SK-N-SH treated with all-trans-retinoic acid at 6 μM for 48 hours (cell line): ENCODE data around the gene GKN1.

Experiments
- ATAC-seq: fragments of 200-7000 bp; cut with Tn5 transposase; 3 replicates; pipeline ENCODE4 v1.9.1; 2020; ENCODE audit warnings: mild to moderate bottlenecking, moderate library complexity
- BACH2 ChIP-seq: fragments of 250-450 bp; sonication (Bioruptor Pico); IDR thresholded peaks from 2 replicates; pipeline ENCODE4 v1.9.0; 2021; ENCODE audit warnings: mild to moderate bottlenecking, borderline replicate concordance
- ESRRG ChIP-seq: fragments of 250-450 bp; sonication (Bioruptor Pico); IDR thresholded peaks from 2 replicates; pipeline ENCODE4 v1.6.1; 2021; ENCODE audit warnings: mild to moderate bottlenecking
- ISL1 ChIP-seq: fragments of 250-450 bp; sonication (Bioruptor Pico); IDR thresholded peaks from 2 replicates; pipeline ENCODE4 v2.1.2; 2022; ENCODE audit warnings: mild to moderate bottlenecking, moderate library complexity
- OSR1 ChIP-seq: fragments of 250-450 bp; sonication (Bioruptor Pico); IDR thresholded peaks from 2 replicates; pipeline ENCODE4 v1.8.0; 2022; ENCODE audit warnings: moderate library complexity, mild to moderate bottlenecking, inconsistent platforms
- PPARA ChIP-seq: fragments of 250-450 bp; sonication (Bioruptor Pico); IDR thresholded peaks from 2 replicates; pipeline ENCODE4 v1.5.0; 2020; ENCODE audit warnings: mild to moderate bottlenecking, borderline replicate concordance
- RARB ChIP-seq: fragments of 250-450 bp; sonication (Bioruptor Pico); IDR thresholded peaks from 2 replicates; pipeline ENCODE4 v1.8.0; 2021; ENCODE audit warnings: mild to moderate bottlenecking, moderate library complexity
- SNAI2 ChIP-seq: fragments of 250-450 bp; sonication (Bioruptor Pico); IDR thresholded peaks from 2 replicates; pipeline ENCODE4 v1.5.0; 2020; ENCODE audit warnings: mild to moderate bottlenecking, moderate library complexity
- TCF4 ChIP-seq: fragments of 250-450 bp; sonication (Bioruptor Pico); IDR thresholded peaks from 2 replicates; pipeline ENCODE4 v1.8.0; 2021; ENCODE audit warnings: mild to moderate bottlenecking, moderate library complexity, borderline replicate concordance
- TOX ChIP-seq: fragments of 250-450 bp; sonication (Bioruptor Pico); IDR thresholded peaks from 2 replicates; pipeline ENCODE4 v1.8.0; 2021; ENCODE audit warnings: mild to moderate bottlenecking, moderate library complexity, borderline replicate concordance
- ZFP3 ChIP-seq: fragments of 250-450 bp; sonication (Bioruptor Pico); IDR thresholded peaks from 2 replicates; pipeline ENCODE4 v1.5.0; 2020; ENCODE audit warnings: mild to moderate bottlenecking, moderate library complexity
- ZFP30 ChIP-seq: fragments of 450-650 bp; formaldehyde crosslinking; IDR thresholded peaks from 2 replicates; pipeline ENCODE4 v1.5.0; 2022; ENCODE audit warnings: mild to moderate bottlenecking, moderate library complexity
- ZNF565 ChIP-seq: fragments of 450-650 bp; formaldehyde crosslinking; conservative IDR thresholded peaks from 2 replicates; pipeline ENCODE4 v1.5.0; 2020; ENCODE audit warnings: low read depth, mild to moderate bottlenecking, moderate library complexity
- ZNF70 ChIP-seq: fragments of 450-650 bp; formaldehyde crosslinking; IDR thresholded peaks from 2 replicates; pipeline ENCODE4 v1.5.0; 2020; ENCODE audit warnings: mild to moderate bottlenecking, moderate library complexity
- ZNF8 ChIP-seq: fragments of 450-650 bp; formaldehyde crosslinking; IDR thresholded peaks from 2 replicates; pipeline ENCODE4 v1.5.0; 2020; ENCODE audit warnings: mild to moderate bottlenecking, moderate library complexity
- TF ChIP-seq, protein P1 (sequence below): fragments of 250-450 bp; sonication (Bioruptor Pico); IDR thresholded peaks from 2 replicates; pipeline ENCODE4 v1.5.0; 2020; ENCODE audit warnings: mild to moderate bottlenecking, moderate library complexity
- TF ChIP-seq, protein P2 (sequence below): fragments of 250-450 bp; sonication (Bioruptor Pico); IDR thresholded peaks from 2 replicates; pipeline ENCODE4 v1.8.0; 2021; ENCODE audit warnings: low read depth, mild to moderate bottlenecking, moderate library complexity, borderline replicate concordance
- TF ChIP-seq, protein P3 (sequence below): fragments of 250-450 bp; sonication (Bioruptor Pico); IDR thresholded peaks from 2 replicates; pipeline ENCODE4 v1.8.0; 2020; ENCODE audit warnings: mild to moderate bottlenecking, moderate library complexity, borderline replicate concordance
- TF ChIP-seq, protein P4 (sequence below): fragments of 250-450 bp; sonication (Bioruptor Pico); IDR thresholded peaks from 2 replicates; pipeline ENCODE4 v1.5.1; 2021; ENCODE audit warnings: mild to moderate bottlenecking, moderate library complexity
- TF ChIP-seq, protein P5 (sequence below): fragments of 250-450 bp; sonication (Bioruptor Pico); IDR thresholded peaks from 2 replicates; pipeline ENCODE4 v1.5.1; 2020; ENCODE audit warnings: low read depth, mild to moderate bottlenecking, moderate library complexity

The GKN1 gene

DNA sequence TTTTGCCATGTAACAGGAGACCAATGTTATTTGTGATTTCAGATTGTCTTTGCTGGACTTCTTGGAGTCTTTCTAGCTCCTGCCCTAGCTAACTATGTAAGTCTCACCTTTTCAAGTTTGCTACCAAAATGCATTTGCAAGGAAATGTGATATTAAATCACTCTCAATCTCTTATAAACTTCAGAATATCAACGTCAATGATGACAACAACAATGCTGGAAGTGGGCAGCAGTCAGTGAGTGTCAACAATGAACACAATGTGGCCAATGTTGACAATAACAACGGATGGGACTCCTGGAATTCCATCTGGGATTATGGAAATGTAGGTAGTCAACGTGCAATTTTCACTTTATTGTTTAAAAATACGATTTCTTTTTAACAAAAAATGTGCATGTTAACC lies 3.0 kb downstream of the GKN1 start (continued):
- TF ChIP-seq TCF4 (CRISPR knock-in tag), result no peak

DNA sequence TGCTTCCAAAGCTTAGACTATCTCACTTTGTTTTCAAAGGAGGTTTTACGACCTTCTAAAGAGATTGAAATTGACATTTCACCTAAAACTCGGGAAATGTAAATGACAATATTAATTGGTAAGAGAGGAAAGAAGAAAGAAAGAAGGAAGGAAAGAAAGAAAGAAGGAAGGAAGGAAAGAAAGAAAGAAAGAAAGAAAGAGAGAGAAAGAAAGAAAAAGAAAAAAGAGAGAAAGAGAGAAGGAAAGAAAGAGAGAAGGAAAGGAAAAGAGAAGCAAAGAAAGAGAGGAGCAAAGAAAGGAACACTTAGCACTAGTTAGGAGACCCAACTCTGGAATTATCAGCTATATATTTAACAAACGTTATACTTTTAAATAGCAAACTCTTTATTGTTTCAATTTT lies 3.7 kb downstream of the GKN1 start:
- TF ChIP-seq SNAI2 (CRISPR knock-in tag) (no peak), ZNF70 (no peak), TOX (CRISPR knock-in tag) (no peak), BACH2 (CRISPR knock-in tag) (no peak), PPARA (no peak), ZNF8 (CRISPR knock-in tag) (no peak)
- TF ChIP-seq, protein P1, sequence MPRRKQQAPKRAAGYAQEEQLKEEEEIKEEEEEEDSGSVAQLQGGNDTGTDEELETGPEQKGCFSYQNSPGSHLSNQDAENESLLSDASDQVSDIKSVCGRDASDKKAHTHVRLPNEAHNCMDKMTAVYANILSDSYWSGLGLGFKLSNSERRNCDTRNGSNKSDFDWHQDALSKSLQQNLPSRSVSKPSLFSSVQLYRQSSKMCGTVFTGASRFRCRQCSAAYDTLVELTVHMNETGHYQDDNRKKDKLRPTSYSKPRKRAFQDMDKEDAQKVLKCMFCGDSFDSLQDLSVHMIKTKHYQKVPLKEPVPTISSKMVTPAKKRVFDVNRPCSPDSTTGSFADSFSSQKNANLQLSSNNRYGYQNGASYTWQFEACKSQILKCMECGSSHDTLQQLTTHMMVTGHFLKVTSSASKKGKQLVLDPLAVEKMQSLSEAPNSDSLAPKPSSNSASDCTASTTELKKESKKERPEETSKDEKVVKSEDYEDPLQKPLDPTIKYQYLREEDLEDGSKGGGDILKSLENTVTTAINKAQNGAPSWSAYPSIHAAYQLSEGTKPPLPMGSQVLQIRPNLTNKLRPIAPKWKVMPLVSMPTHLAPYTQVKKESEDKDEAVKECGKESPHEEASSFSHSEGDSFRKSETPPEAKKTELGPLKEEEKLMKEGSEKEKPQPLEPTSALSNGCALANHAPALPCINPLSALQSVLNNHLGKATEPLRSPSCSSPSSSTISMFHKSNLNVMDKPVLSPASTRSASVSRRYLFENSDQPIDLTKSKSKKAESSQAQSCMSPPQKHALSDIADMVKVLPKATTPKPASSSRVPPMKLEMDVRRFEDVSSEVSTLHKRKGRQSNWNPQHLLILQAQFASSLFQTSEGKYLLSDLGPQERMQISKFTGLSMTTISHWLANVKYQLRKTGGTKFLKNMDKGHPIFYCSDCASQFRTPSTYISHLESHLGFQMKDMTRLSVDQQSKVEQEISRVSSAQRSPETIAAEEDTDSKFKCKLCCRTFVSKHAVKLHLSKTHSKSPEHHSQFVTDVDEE, result no peak
- TF ChIP-seq, protein P2, sequence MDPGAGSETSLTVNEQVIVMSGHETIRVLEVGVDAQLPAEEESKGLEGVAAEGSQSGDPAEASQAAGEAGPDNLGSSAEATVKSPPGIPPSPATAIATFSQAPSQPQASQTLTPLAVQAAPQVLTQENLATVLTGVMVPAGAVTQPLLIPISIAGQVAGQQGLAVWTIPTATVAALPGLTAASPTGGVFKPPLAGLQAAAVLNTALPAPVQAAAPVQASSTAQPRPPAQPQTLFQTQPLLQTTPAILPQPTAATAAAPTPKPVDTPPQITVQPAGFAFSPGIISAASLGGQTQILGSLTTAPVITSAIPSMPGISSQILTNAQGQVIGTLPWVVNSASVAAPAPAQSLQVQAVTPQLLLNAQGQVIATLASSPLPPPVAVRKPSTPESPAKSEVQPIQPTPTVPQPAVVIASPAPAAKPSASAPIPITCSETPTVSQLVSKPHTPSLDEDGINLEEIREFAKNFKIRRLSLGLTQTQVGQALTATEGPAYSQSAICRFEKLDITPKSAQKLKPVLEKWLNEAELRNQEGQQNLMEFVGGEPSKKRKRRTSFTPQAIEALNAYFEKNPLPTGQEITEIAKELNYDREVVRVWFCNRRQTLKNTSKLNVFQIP (CRISPR knock-in tag), result no peak
- TF ChIP-seq, all 23 proteins: peak for 0
- no peak for ATAC-seq

DNA sequence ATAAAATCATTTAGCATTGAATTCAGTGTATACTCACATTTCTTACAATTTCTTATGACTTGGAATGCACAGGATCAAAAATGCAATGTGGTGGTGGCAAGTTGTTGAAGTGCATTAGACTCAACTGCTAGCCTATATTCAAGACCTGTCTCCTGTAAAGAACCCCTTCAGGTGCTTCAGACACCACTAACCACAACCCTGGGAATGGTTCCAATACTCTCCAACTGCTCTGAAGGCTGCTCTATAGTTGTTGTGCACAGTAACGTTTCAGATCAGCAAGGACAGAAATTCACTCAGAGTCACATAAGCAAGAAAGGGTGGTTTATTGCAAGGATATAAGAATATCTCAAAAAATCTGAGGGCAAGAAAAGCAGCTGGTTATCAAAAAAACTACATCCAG lies 6.5 kb downstream of the GKN1 start:
- no peak for TF ChIP-seq ESRRG (CRISPR knock-in tag)
- ATAC-seq, result no peak

DNA sequence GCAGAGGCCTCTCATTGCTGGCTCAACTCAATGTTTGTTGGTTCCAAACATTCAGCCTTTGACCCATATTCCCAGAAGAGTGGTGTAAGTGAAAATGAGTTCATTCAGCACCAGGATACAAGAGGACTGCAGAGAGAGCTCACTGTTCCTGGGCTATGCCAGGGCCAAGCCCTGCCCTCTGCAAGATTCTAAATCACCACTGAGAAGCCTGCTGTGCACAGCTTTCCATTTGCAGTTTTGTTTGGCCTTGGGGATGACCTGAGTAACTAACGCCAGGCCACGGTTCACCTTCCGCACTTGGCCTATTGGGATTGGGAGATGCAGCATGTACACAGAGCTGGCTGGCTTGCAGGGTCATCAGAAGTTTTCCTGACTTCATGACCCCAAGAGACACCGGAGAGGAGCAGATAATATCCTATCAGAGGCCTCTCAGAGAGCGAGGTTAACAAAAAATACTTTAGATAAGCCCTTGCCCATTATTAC lies 12.6 kb downstream of the GKN1 start:
- TF ChIP-seq BACH2 (CRISPR knock-in tag) (no peak), ZNF70 (no peak), ZNF565 (CRISPR knock-in tag) (no peak), TOX (CRISPR knock-in tag) (no peak), OSR1 (CRISPR knock-in tag) (no peak), ZFP3 (CRISPR knock-in tag) (no peak), SNAI2 (CRISPR knock-in tag) (no peak), RARB (CRISPR knock-in tag) (no peak)
- TF ChIP-seq, protein P3, sequence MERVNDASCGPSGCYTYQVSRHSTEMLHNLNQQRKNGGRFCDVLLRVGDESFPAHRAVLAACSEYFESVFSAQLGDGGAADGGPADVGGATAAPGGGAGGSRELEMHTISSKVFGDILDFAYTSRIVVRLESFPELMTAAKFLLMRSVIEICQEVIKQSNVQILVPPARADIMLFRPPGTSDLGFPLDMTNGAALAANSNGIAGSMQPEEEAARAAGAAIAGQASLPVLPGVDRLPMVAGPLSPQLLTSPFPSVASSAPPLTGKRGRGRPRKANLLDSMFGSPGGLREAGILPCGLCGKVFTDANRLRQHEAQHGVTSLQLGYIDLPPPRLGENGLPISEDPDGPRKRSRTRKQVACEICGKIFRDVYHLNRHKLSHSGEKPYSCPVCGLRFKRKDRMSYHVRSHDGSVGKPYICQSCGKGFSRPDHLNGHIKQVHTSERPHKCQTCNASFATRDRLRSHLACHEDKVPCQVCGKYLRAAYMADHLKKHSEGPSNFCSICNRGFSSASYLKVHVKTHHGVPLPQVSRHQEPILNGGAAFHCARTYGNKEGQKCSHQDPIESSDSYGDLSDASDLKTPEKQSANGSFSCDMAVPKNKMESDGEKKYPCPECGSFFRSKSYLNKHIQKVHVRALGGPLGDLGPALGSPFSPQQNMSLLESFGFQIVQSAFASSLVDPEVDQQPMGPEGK (CRISPR knock-in tag), result no peak
- ATAC-seq, result no peak

DNA sequence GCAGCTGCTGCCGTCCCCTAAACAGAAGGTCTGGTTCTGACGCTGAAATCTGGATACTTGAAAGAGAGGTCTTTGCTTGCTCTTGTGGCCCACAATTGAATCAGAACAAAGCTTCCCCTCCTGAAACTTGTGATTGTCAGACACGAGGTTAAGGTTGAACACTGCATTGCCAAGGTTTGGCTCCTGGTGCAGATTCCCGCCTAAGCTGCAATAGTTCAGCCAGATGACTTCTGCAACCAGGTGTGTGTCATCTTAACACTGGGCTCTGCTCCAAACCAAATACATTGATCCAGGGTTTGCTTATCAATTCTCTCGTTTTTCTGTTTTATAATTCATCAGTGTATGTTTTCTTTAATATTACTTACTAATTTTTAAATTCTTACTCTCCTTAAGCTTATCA lies 14.6 kb downstream of the GKN1 start:
- no peak for ATAC-seq
- TF ChIP-seq SNAI2 (CRISPR knock-in tag) (no peak), ISL1 (CRISPR knock-in tag) (no peak), OSR1 (CRISPR knock-in tag) (no peak), RARB (CRISPR knock-in tag) (no peak), ZFP30 (CRISPR knock-in tag) (no peak)
- TF ChIP-seq, protein P4, sequence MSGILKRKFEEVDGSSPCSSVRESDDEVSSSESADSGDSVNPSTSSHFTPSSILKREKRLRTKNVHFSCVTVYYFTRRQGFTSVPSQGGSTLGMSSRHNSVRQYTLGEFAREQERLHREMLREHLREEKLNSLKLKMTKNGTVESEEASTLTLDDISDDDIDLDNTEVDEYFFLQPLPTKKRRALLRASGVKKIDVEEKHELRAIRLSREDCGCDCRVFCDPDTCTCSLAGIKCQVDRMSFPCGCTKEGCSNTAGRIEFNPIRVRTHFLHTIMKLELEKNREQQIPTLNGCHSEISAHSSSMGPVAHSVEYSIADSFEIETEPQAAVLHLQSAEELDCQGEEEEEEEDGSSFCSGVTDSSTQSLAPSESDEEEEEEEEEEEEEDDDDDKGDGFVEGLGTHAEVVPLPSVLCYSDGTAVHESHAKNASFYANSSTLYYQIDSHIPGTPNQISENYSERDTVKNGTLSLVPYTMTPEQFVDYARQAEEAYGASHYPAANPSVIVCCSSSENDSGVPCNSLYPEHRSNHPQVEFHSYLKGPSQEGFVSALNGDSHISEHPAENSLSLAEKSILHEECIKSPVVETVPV (CRISPR knock-in tag), result no peak
- TF ChIP-seq, all 23 proteins: peak for 0

DNA sequence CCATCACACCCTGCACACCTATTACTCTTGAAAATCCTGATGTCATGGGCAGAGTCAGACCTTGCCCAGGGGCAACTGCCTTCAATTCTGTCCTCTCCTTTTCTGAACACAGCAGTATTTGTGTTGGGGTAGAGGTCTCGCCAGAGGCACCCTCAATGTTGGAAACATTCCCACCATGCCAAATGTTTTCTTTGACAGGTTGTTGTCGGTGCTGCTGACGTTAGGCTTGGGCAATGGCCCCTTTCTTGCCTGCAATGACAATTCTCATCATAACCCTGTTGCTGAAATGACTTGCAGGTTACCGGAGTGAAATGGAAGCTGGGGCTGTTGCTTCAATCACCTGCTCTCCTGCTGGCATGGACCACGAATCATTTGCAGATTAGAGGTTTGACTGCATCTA lies 17.9 kb downstream of the GKN1 start:
- no peak for ATAC-seq
- TF ChIP-seq ZNF565 (CRISPR knock-in tag) (no peak), ESRRG (CRISPR knock-in tag) (no peak), PPARA (no peak), ZNF70 (no peak), SNAI2 (CRISPR knock-in tag) (no peak)
- TF ChIP-seq, protein P5, sequence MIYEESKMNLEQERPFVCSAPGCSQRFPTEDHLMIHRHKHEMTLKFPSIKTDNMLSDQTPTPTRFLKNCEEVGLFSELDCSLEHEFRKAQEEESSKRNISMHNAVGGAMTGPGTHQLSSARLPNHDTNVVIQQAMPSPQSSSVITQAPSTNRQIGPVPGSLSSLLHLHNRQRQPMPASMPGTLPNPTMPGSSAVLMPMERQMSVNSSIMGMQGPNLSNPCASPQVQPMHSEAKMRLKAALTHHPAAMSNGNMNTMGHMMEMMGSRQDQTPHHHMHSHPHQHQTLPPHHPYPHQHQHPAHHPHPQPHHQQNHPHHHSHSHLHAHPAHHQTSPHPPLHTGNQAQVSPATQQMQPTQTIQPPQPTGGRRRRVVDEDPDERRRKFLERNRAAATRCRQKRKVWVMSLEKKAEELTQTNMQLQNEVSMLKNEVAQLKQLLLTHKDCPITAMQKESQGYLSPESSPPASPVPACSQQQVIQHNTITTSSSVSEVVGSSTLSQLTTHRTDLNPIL (CRISPR knock-in tag), result no peak
- TF ChIP-seq, protein P1, result no peak
